NB4 (cell line): Measurements from ENCODE around the gene LVRN.

Experiments used
- MAX ChIP-seq: IDR thresholded peaks from 2 replicates; pipeline ENCODE4 v1.6.1; 2011; ENCODE audit warnings: low read depth, low read length
- POLR2A ChIP-seq: IDR thresholded peaks from 2 replicates; pipeline ENCODE4 v1.6.1; 2011; ENCODE audit warnings: mild to moderate bottlenecking; ENCODE audit not compliant: insufficient read length; ENCODE audit errors: extremely low read depth

GRCh38 chr5:115968770-115969169, 6.5 kb downstream of the LVRN start:
- TF ChIP-seq MAX, result no peak
- no peak for TF ChIP-seq POLR2A
